Measurements from ENCODE around the gene CEP85. TPM values are rescaled to one million over a fixed set of nuclear protein-coding genes. Genes with fewer than 3 reads are reported as not detected.
A peak's percentile ranks its signal among the peaks of the same experiment; 100 is the strongest.

Gene CEP85
- total and polyA plus RNA-seq, 2 of the 13 experiments (the other 11 are each of a cell fraction or from before 2014, with no cell fraction given) = 16.1 to 26.7 TPM

DNA sequence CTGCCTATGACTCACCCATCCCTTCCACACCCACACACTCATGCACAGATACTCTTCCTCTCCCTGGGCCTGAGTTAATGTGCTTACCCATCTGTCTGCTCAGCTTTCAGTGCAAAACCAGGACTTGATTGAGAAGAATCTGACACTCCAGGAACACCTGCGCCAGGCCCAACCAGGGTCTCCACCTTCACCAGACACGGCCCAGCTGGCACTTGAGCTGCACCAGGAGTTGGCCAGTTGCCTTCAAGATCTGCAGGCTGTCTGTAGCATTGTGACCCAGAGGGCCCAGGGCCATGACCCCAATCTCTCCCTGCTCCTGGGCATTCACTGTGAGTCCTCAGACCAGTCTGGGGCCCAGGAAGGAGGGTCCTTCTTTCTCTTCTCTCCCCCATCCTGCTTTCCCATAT lies 42.4 kb downstream of the CEP85 start:
- Histone ChIP-seq H3K36me3 (replicated peaks in 1 of 2; ENCODE audit: control insufficient read depth in 1 of 2, insufficient read depth in 2 of 2, low read length in 2 of 2) (peaks cover 20 to 54% of the 10 kb centered on the region in 2 experiments), H3K4me3 (replicated peaks in 1 of 3; ENCODE audit: insufficient read depth in 1 of 3, low read depth in 2 of 3, low read length in 3 of 3) (no peak overlapping the region), H3K4me2 (ENCODE audit: low read depth, low read length) (no peak overlapping the region), H3K27me3 (ENCODE audit: control insufficient read depth in 1 of 2, insufficient read depth in 2 of 2, low read length in 2 of 2) (no peaks in the 10 kb centered on the region), H3K79me2 (ENCODE audit: insufficient read depth, low read length) (no peaks in the 10 kb centered on the region), H4K20me1 (ENCODE audit: insufficient read depth, low read length) (no peaks in the 10 kb centered on the region), H3K9ac (ENCODE audit: insufficient read depth, low read depth, low read length) (no peak overlapping the region), H3K4me1 (ENCODE audit: insufficient read depth, low read length) (peaks cover 39% of the 10 kb centered on the region), H3K9me3 (ENCODE audit: low read length) (no peaks in the 10 kb centered on the region), H2AFZ (ENCODE audit: low read length) (no peak overlapping the region), H3K27ac (ENCODE audit: extremely low read length, insufficient read depth, low read length) (no peak overlapping the region)
- DNase-seq (ENCODE audit: low spot score) (peak; percentile 11), ATAC-seq (no peak), FAIRE-seq (no peak)
- in situ Hi-C loops (cut with HindIII; ENCODE audit: extremely low pct_ligation_motif_present, low pct_unique_long_range_greater_than_20kb) (no loop called here), intact Hi-C loops (cut with micrococcal nuclease; ENCODE audit: unreplicated experiment) (loop anchor here (1.0 kb wide), 1 partner anchor 115 kb away; no protein-coding TSS in a partner anchor)
- WGBS (ENCODE audit: low lambda C conversion rate) = 81% methylated on average over 2 of the region's 2 CpGs
- TF ChIP-seq FOSL2 (CRISPR knock-in tag; IDR thresholded peaks at IDR 0.05) = peak; percentile 52
- no peak for TF ChIP-seq ZNF12 (CRISPR knock-in tag; IDR thresholded peaks at IDR 0.05)
- TF ChIP-seq ZNF567 (CRISPR knock-in tag; IDR thresholded peaks at IDR 0.05; ENCODE audit: borderline replicate concordance) = no peak
- no peak for TF ChIP-seq FOXO1 (CRISPR knock-in tag; IDR thresholded peaks at IDR 0.05)
- TF ChIP-seq ZGPAT (CRISPR knock-in tag; IDR thresholded peaks at IDR 0.05) = no peak
- no peak for TF ChIP-seq ZFAT (CRISPR knock-in tag; conservative IDR thresholded peaks at IDR 0.05)
- no TSS peak for BruUV-seq (replicated peaks)
- ChIA-PET POLR2A (no interaction called here), CTCF (ENCODE audit: low intra/inter-chr PET ratio, low total read pairs) (interaction anchor here (1.5 to 2.4 kb wide), 4 partner anchors 10 to 120 kb away, joined by 3 to 18 read pairs (median 6); no protein-coding TSS in a partner anchor)

- Histone ChIP-seq H3K27ac (ENCODE audit: extremely low read length, insufficient read depth, low read length) (no peak overlapping the region), H4K20me1 (ENCODE audit: insufficient read depth, low read length) (no peaks in the 10 kb centered on the region), H3K9ac (ENCODE audit: insufficient read depth, low read depth, low read length) (no peak overlapping the region), H3K79me2 (ENCODE audit: insufficient read depth, low read length) (no peaks in the 10 kb centered on the region), H3K4me1 (ENCODE audit: insufficient read depth, low read length) (peaks cover 39% of the 10 kb centered on the region), H3K9me3 (ENCODE audit: low read length) (no peaks in the 10 kb centered on the region), H3K36me3 (replicated peaks in 1 of 2; ENCODE audit: control insufficient read depth in 1 of 2, insufficient read depth in 2 of 2, low read length in 2 of 2) (peaks cover 14 to 46% of the 10 kb centered on the region in 2 experiments), H3K27me3 (ENCODE audit: control insufficient read depth in 1 of 2, insufficient read depth in 2 of 2, low read length in 2 of 2) (no peaks in the 10 kb centered on the region), H3K4me2 (ENCODE audit: low read depth, low read length) (no peak overlapping the region), H2AFZ (ENCODE audit: low read length) (no peak overlapping the region), H3K4me3 (replicated peaks in 1 of 3; ENCODE audit: insufficient read depth in 1 of 3, low read depth in 2 of 3, low read length in 3 of 3) (no peak overlapping the region)
- no TSS peak for BruUV-seq (replicated peaks)
- CTCF ChIA-PET (ENCODE audit: low intra/inter-chr PET ratio, low total read pairs) = interaction anchor here (1.5 kb wide), 1 partner anchor 9 kb away, joined by 3 read pairs; no protein-coding TSS in a partner anchor
- FAIRE-seq (no peak), DNase-seq (ENCODE audit: low spot score) (no peak), ATAC-seq (no peak)
- POLR2A ChIA-PET = no interaction called here
- in situ Hi-C loops (cut with HindIII; ENCODE audit: extremely low pct_ligation_motif_present, low pct_unique_long_range_greater_than_20kb) (no loop called here), intact Hi-C loops (cut with micrococcal nuclease; ENCODE audit: unreplicated experiment) (no loop called here)
- TF ChIP-seq, protein P1, sequence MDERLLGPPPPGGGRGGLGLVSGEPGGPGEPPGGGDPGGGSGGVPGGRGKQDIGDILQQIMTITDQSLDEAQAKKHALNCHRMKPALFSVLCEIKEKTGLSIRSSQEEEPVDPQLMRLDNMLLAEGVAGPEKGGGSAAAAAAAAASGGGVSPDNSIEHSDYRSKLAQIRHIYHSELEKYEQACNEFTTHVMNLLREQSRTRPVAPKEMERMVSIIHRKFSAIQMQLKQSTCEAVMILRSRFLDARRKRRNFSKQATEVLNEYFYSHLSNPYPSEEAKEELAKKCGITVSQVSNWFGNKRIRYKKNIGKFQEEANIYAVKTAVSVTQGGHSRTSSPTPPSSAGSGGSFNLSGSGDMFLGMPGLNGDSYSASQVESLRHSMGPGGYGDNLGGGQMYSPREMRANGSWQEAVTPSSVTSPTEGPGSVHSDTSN (CRISPR knock-in tag; IDR thresholded peaks at IDR 0.05) = no peak
- 100% methylated on average over 1 of the region's 3 CpGs for WGBS (ENCODE audit: low lambda C conversion rate)
Observed at GRCh38 chr1:26277261-26277661, 43.3 kb downstream of the CEP85 start.

All from HepG2 (cell line).